Progenitor cell of endocrine pancreas (in vitro differentiated cells): ENCODE data around the gene AFDN. TPM values are rescaled to one million over a fixed set of nuclear protein-coding genes. Genes with fewer than 3 reads are reported as not detected.
"Not testable (repeated sequence)": the region's sequence is repeated elsewhere in the genome, so short reads cannot be mapped to it uniquely, and the experiment has no call there.

ENCODE experiments used
- DNase-seq: peaks from one replicate; pipeline ENCODE4 v3.0.0; 2021; ENCODE audit warnings: low spot score; ENCODE audit not compliant: unreplicated experiment
- H3K27ac Mint-ChIP-seq: 2 replicates; pipeline ENCODE4 v1.8.0; 2021; ENCODE audit warnings: mild to moderate bottlenecking, moderate library complexity, mixed read lengths
- H3K27me3 Mint-ChIP-seq: 2 replicates; pipeline ENCODE4 v1.8.0; 2021; ENCODE audit warnings: mixed read lengths
- H3K36me3 Mint-ChIP-seq: 2 replicates; pipeline ENCODE4 v1.8.0; 2022; ENCODE audit warnings: mixed read lengths; ENCODE audit not compliant: insufficient read depth
- H3K4me1 Mint-ChIP-seq: 2 replicates; pipeline ENCODE4 v1.8.0; 2021; ENCODE audit warnings: low read depth, mixed read lengths
- H3K4me3 Mint-ChIP-seq: 2 replicates; pipeline ENCODE4 v1.8.0; 2021; ENCODE audit warnings: low read depth, mild to moderate bottlenecking, moderate library complexity, mixed read lengths
- H3K9me3 Mint-ChIP-seq: 2 replicates; pipeline ENCODE4 v1.8.0; 2021; ENCODE audit warnings: low read depth, mixed read lengths
- CTCF ChIP-seq: fragments of 200-600 bp; sonication (generic); IDR thresholded peaks from one replicate; pipeline ENCODE4 v1.5.0; 2021; ENCODE audit warnings: antibody characterized with exemption, mild to moderate bottlenecking; ENCODE audit not compliant: unreplicated experiment
- total RNA-seq: library from RNA; stranded (reverse); gene quantifications from 2 replicates; pipeline ENCODE4 v1.2.1, GENCODE V29; 2021

The AFDN gene
- total RNA-seq, 1 donor from 2014 or later = 423 TPM

GRCh38 chr6:168001029-168001332, 174.3 kb downstream of the AFDN start:
- Mint-ChIP-seq H3K4me1 (peaks cover 2% of the 10 kb centered on the region), H3K9me3 (no peaks in the 10 kb centered on the region), H3K4me3 (no peak overlapping the region), H3K27me3 (peaks cover 4% of the 10 kb centered on the region), H3K36me3 (no peaks in the 10 kb centered on the region), H3K27ac (no peak overlapping the region)
- TF ChIP-seq CTCF = no peak
- DNase-seq = no peak

- H3K36me3 Mint-ChIP-seq, H3K27ac Mint-ChIP-seq, H3K4me3 Mint-ChIP-seq, H3K4me1 Mint-ChIP-seq, H3K9me3 Mint-ChIP-seq, H3K27me3 Mint-ChIP-seq, DNase-seq: not testable (repeated sequence)
Measured at GRCh38 chr6:168001514-168001913, 174.8 kb downstream of the AFDN start.

GRCh38 chr6:168002804-168003203, 176.1 kb downstream of the AFDN start:
- peaks cover 4% of the 10 kb centered on the region for H3K27me3 Mint-ChIP-seq
- H3K4me1 Mint-ChIP-seq = no peaks in the 10 kb centered on the region
- DNase-seq = no peak
- no peak overlapping the region for H3K27ac Mint-ChIP-seq
- H3K36me3 Mint-ChIP-seq = no peaks in the 10 kb centered on the region
- H3K4me3 Mint-ChIP-seq = no peak overlapping the region
- no peaks in the 10 kb centered on the region for H3K9me3 Mint-ChIP-seq
- TF ChIP-seq CTCF = no peak

GRCh38 chr6:168004023-168004422, 177.3 kb downstream of the AFDN start:
- no peaks in the 10 kb centered on the region for H3K36me3 Mint-ChIP-seq
- DNase-seq = no peak
- H3K27ac Mint-ChIP-seq = no peak overlapping the region
- H3K4me1 Mint-ChIP-seq = no peaks in the 10 kb centered on the region
- TF ChIP-seq CTCF = no peak
- peaks cover 10% of the 10 kb centered on the region for H3K9me3 Mint-ChIP-seq
- peaks cover 4% of the 10 kb centered on the region for H3K27me3 Mint-ChIP-seq
- H3K4me3 Mint-ChIP-seq = no peak overlapping the region

- Mint-ChIP-seq H3K4me1 (no peaks in the 10 kb centered on the region), H3K9me3 (peaks cover 15% of the 10 kb centered on the region), H3K27ac (no peak overlapping the region), H3K36me3 (no peaks in the 10 kb centered on the region), H3K4me3 (no peak overlapping the region), H3K27me3 (peaks cover 4% of the 10 kb centered on the region)
- no peak for TF ChIP-seq CTCF
- no peak for DNase-seq
Measured at GRCh38 chr6:168004945-168005344, 178.2 kb downstream of the AFDN start.

GRCh38 chr6:168005796-168006195, 179.1 kb downstream of the AFDN start:
- H3K27ac Mint-ChIP-seq = no peak overlapping the region
- H3K27me3 Mint-ChIP-seq = peaks cover 4% of the 10 kb centered on the region
- peaks cover 1% of the 10 kb centered on the region for H3K36me3 Mint-ChIP-seq
- no peak for DNase-seq
- H3K4me3 Mint-ChIP-seq = no peak overlapping the region
- no peak for TF ChIP-seq CTCF
- peaks cover 17% of the 10 kb centered on the region for H3K9me3 Mint-ChIP-seq
- H3K4me1 Mint-ChIP-seq = no peaks in the 10 kb centered on the region
